ENCODE measurements around the gene CHST8.

DNA sequence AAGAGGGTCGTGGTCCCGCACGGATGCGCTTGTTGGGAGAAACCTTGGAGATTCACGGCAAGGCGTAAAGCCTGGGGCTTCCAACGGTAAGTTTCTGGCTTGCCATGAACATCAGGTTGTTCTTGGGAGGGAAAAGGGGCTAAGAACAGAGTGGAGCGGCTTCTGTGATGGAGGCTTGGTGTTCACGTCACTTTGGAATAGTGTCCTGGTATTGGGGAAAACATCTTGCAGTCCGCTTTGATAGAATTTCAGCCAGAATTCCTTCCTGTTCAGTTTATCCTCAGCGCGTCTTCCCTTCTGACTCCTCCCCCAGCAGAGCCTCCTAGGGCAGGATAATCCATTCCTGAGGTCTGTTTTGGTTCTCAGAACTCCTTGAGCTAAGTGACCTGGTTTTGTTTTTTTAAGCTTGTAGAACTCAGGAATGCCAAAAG is 176.9 kb downstream of the CHST8 start:
- TF ChIP-seq HMG20B (CRISPR knock-in tag; conservative IDR thresholded peaks at IDR 0.05) (no peak), SNAI1 (CRISPR knock-in tag; IDR thresholded peaks at IDR 0.05; ENCODE audit: borderline replicate concordance) (no peak), NAIF1 (CRISPR knock-in tag; IDR thresholded peaks at IDR 0.05; ENCODE audit: borderline replicate concordance) (no peak), POLR2A (IDR thresholded peaks at IDR 0.05; ENCODE audit: insufficient read depth in 1 of 2, low read depth in 2 of 2, low read length in 2 of 2) (no peak), ZNF776 (CRISPR knock-in tag; IDR thresholded peaks at IDR 0.05) (no peak), HOXA3 (CRISPR knock-in tag; IDR thresholded peaks at IDR 0.05) (no peak), MEIS1 (CRISPR knock-in tag; IDR thresholded peaks at IDR 0.05; ENCODE audit: borderline replicate concordance) (no peak), CBX1 (IDR thresholded peaks at IDR 0.05; ENCODE audit: low read depth) (no peak), ZNF780A (CRISPR knock-in tag; IDR thresholded peaks at IDR 0.05) (no peak)
- TF ChIP-seq, protein P1, sequence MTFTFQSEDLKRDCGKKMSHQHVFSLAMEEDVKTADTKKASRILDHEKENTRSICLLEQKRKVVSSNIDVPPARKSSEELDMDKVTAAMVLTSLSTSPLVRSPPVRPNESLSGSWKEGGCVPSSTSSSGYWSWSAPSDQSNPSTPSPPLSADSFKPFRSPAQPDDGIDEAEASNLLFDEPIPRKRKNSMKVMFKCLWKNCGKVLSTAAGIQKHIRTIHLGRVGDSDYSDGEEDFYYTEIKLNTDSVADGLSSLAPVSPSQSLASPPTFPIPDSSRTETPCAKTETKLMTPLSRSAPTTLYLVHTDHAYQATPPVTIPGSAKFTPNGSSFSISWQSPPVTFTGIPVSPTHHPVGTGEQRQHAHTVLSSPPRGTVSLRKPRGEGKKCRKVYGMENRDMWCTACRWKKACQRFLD (CRISPR knock-in tag; IDR thresholded peaks at IDR 0.05; ENCODE audit: borderline replicate concordance), result no peak
- TF ChIP-seq, protein P2, sequence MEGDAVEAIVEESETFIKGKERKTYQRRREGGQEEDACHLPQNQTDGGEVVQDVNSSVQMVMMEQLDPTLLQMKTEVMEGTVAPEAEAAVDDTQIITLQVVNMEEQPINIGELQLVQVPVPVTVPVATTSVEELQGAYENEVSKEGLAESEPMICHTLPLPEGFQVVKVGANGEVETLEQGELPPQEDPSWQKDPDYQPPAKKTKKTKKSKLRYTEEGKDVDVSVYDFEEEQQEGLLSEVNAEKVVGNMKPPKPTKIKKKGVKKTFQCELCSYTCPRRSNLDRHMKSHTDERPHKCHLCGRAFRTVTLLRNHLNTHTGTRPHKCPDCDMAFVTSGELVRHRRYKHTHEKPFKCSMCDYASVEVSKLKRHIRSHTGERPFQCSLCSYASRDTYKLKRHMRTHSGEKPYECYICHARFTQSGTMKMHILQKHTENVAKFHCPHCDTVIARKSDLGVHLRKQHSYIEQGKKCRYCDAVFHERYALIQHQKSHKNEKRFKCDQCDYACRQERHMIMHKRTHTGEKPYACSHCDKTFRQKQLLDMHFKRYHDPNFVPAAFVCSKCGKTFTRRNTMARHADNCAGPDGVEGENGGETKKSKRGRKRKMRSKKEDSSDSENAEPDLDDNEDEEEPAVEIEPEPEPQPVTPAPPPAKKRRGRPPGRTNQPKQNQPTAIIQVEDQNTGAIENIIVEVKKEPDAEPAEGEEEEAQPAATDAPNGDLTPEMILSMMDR (CRISPR knock-in tag; IDR thresholded peaks at IDR 0.05), result no peak
- TF ChIP-seq, protein P3, sequence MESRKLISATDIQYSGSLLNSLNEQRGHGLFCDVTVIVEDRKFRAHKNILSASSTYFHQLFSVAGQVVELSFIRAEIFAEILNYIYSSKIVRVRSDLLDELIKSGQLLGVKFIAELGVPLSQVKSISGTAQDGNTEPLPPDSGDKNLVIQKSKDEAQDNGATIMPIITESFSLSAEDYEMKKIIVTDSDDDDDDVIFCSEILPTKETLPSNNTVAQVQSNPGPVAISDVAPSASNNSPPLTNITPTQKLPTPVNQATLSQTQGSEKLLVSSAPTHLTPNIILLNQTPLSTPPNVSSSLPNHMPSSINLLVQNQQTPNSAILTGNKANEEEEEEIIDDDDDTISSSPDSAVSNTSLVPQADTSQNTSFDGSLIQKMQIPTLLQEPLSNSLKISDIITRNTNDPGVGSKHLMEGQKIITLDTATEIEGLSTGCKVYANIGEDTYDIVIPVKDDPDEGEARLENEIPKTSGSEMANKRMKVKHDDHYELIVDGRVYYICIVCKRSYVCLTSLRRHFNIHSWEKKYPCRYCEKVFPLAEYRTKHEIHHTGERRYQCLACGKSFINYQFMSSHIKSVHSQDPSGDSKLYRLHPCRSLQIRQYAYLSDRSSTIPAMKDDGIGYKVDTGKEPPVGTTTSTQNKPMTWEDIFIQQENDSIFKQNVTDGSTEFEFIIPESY (CRISPR knock-in tag; IDR thresholded peaks at IDR 0.05), result no peak

All from HepG2 (cell line).